Keratinocyte (primary cell): Measurements from ENCODE around the gene TMEM53. TPM values are rescaled to one million over a fixed set of nuclear protein-coding genes. Genes with fewer than 3 reads are reported as not detected.
A peak's percentile ranks its signal among the peaks of the same experiment; 100 is the strongest.

ENCODE experiments used
- DNase-seq: peaks from one replicate; pipeline ENCODE4 v3.0.0-alpha.2; 2011; ENCODE audit warnings: low read depth, missing footprints, low spot score
- FAIRE-seq: peaks from 2 replicates; lab custom pipeline; 2011; peaks lifted over from hg19 to GRCh38; lab: Jason Lieb, UNC
- H2AFZ ChIP-seq: 2 replicates; pipeline ENCODE4 v1.6.0; 2012; ENCODE audit warnings: low read length, control low read depth, inconsistent platforms; ENCODE audit not compliant: control insufficient read depth
- H3K27ac ChIP-seq: 2 replicates; pipeline ENCODE4 v1.5.1; 2011; ENCODE audit warnings: low read length; ENCODE audit not compliant: control insufficient read depth, insufficient read depth
- H3K27me3 ChIP-seq: 3 replicates; pipeline ENCODE4 v1.6.0; 2011; ENCODE audit warnings: low read length; ENCODE audit not compliant: control insufficient read depth, insufficient read depth; ENCODE audit errors: extremely low read depth
- H3K36me3 ChIP-seq, 2 experiments: 2 replicates in 1 of 2; 3 replicates in 1 of 2; pipeline ENCODE4 v1.5.1; 2011; ENCODE audit warnings: low read length in 2 of 2, mild to moderate bottlenecking in 1 of 2; ENCODE audit not compliant: control insufficient read depth in 2 of 2, insufficient read depth in 2 of 2; ENCODE audit errors: extremely low read depth in 1 of 2
- H3K4me1 ChIP-seq: 3 replicates; pipeline ENCODE4 v1.5.1; 2011; ENCODE audit warnings: low read length; ENCODE audit not compliant: control insufficient read depth, insufficient read depth; ENCODE audit errors: extremely low read depth
- H3K4me2 ChIP-seq: 3 replicates; pipeline ENCODE4 v1.6.0; 2011; ENCODE audit warnings: low read depth, low read length; ENCODE audit not compliant: control insufficient read depth, insufficient read depth; ENCODE audit errors: extremely low read depth
- H3K4me3 ChIP-seq, 3 experiments: fragments of 200-600 bp in 1 of 3; sonication (generic) in 1 of 3; 2 replicates in 2 of 3; 3 replicates in 1 of 3; pipeline ENCODE4 v1.5.1; 2011 to 2016; ENCODE audit warnings: low read length in 3 of 3, mild to moderate bottlenecking in 3 of 3, control low read depth in 2 of 3, inconsistent platforms in 1 of 3, low read depth in 1 of 3, mixed read lengths in 1 of 3, mixed run types in 1 of 3, moderate library complexity in 1 of 3; ENCODE audit not compliant: control insufficient read depth in 2 of 3, insufficient read depth in 2 of 3; ENCODE audit errors: extremely low read depth in 1 of 3
- H3K79me2 ChIP-seq: 2 replicates; pipeline ENCODE4 v1.6.0; 2012; ENCODE audit warnings: low read length; ENCODE audit not compliant: control insufficient read depth, insufficient read depth
- H3K9ac ChIP-seq: 3 replicates; pipeline ENCODE4 v1.6.0; 2011; ENCODE audit warnings: low read length; ENCODE audit not compliant: control insufficient read depth, insufficient read depth; ENCODE audit errors: extremely low read depth
- H3K9me1 ChIP-seq: 3 replicates; pipeline ENCODE4 v1.6.0; 2011; ENCODE audit warnings: low read length; ENCODE audit not compliant: control insufficient read depth, insufficient read depth; ENCODE audit errors: extremely low read depth
- H3K9me3 ChIP-seq: 2 replicates; pipeline ENCODE4 v1.5.1; 2012; ENCODE audit warnings: low read depth, low read length; ENCODE audit not compliant: control insufficient read depth
- H4K20me1 ChIP-seq: 3 replicates; pipeline ENCODE4 v1.6.0; 2011; ENCODE audit warnings: low read length; ENCODE audit not compliant: control insufficient read depth, insufficient read depth; ENCODE audit errors: extremely low read depth
- CTCF ChIP-seq, 3 experiments: IDR thresholded peaks in 1 of 3; conservative IDR thresholded peaks in 1 of 3; optimal IDR thresholded peaks in 1 of 3; 2 replicates in 2 of 3; 3 replicates in 1 of 3; pipeline versions ENCODE3 to v1.5.1; 2011; ENCODE audit warnings: low read length in 3 of 3, mild to moderate bottlenecking in 3 of 3, moderate library complexity in 2 of 3, control low read depth in 1 of 3, inconsistent platforms in 1 of 3; ENCODE audit not compliant: insufficient read depth in 2 of 3; ENCODE audit errors: extremely low read depth in 1 of 3
- EZH2 ChIP-seq: IDR thresholded peaks from one replicate; pipeline ENCODE4 v1.6.1; 2012; ENCODE audit warnings: inconsistent platforms, mild to moderate bottlenecking, low read length, moderate library complexity
- dilution Hi-C: fragments of 300-500 bp; cut with MboI; formaldehyde crosslinking; loops from one replicate; pipeline ENCODE4 v1.7.0; 2020; ENCODE audit warnings: low sequenced_read_pairs; ENCODE audit not compliant: extremely low pct_ligation_motif_present
- polyA plus RNA-seq, 5 experiments: library from polyadenylated mRNA; depleted of rRNA in 3 of 5; stranded (reverse) in 3 of 5; stranded (forward) in 1 of 5; unstranded in 1 of 5; fragments of >200 nt; gene quantifications; 1 replicate in 1 of 5; 2 replicates in 3 of 5; 3 replicates in 1 of 5; pipeline versions ENCODE4 v1.2.1 to v1.2.3, GENCODE V29; 2011 to 2012; ENCODE audit warnings: missing spikeins in 2 of 5, low read depth in 1 of 5, low replicate concordance in 1 of 5

Gene TMEM53
- polyA plus RNA-seq, 1 donor (not counting 4 experiments of a cell fraction or from before 2014, with no cell fraction given) = 5.6 TPM

GRCh38 chr1:44631333-44631646, 43.0 kb downstream of the TMEM53 start:
- H3K9me1 ChIP-seq = no peaks in the 10 kb centered on the region
- no peak for FAIRE-seq
- DNase-seq = no peak
- H3K79me2 ChIP-seq = peaks cover 17% of the 10 kb centered on the region
- peaks cover 11 to 26% of the 10 kb centered on the region in 2 experiments for H3K36me3 ChIP-seq
- H3K27me3 ChIP-seq = no peaks in the 10 kb centered on the region
- TF ChIP-seq CTCF (optimal IDR thresholded peaks at IDR 0.05 in 1 of 3, IDR thresholded peaks at IDR 0.05 in 1 of 3, conservative IDR thresholded peaks at IDR 0.05 in 1 of 3; ENCODE audit: extremely low read depth in 1 of 3, insufficient read depth in 2 of 3, low read length in 3 of 3) (no peak), EZH2 (no peak)
- peak overlapping the region; percentile 58 to 84 (median 80) for H3K4me3 ChIP-seq
- H3K9ac ChIP-seq = peak overlapping the region; percentile 80
- H3K4me1 ChIP-seq = peaks cover 25% of the 10 kb centered on the region
- dilution Hi-C loops = no loop called here
- H3K27ac ChIP-seq = peak overlapping the region; percentile 77
- peak overlapping the region; percentile 87 for H2AFZ ChIP-seq
- peak overlapping the region; percentile 79 for H3K4me2 ChIP-seq
- no peaks in the 10 kb centered on the region for H3K9me3 ChIP-seq
- peaks cover 1% of the 10 kb centered on the region for H4K20me1 ChIP-seq

GRCh38 chr1:44630116-44630515, 44.2 kb downstream of the TMEM53 start:
- FAIRE-seq = no peak

More at GRCh38 chr1:44630116-44630515, 44.2 kb downstream of the TMEM53 start:
- H3K9me1 ChIP-seq = no peaks in the 10 kb centered on the region
- no peaks in the 10 kb centered on the region for H3K9me3 ChIP-seq
- no peaks in the 10 kb centered on the region for H3K27me3 ChIP-seq
- H3K9ac ChIP-seq = no peak overlapping the region
- dilution Hi-C loops = no loop called here
- peaks cover 17% of the 10 kb centered on the region for H3K79me2 ChIP-seq
- peaks cover 23% of the 10 kb centered on the region for H3K4me1 ChIP-seq
- TF ChIP-seq EZH2 (no peak), CTCF (optimal IDR thresholded peaks at IDR 0.05 in 1 of 3, IDR thresholded peaks at IDR 0.05 in 1 of 3, conservative IDR thresholded peaks at IDR 0.05 in 1 of 3; ENCODE audit: extremely low read depth in 1 of 3, insufficient read depth in 2 of 3, low read length in 3 of 3) (no peak)
- peaks cover 4 to 14% of the 10 kb centered on the region in 2 experiments for H3K36me3 ChIP-seq
- H3K4me3 ChIP-seq = no peak overlapping the region
- H3K27ac ChIP-seq = no peak overlapping the region
- no peak for DNase-seq
- no peak overlapping the region for H2AFZ ChIP-seq
- no peak overlapping the region for H3K4me2 ChIP-seq
- H4K20me1 ChIP-seq = no peaks in the 10 kb centered on the region
